GM12878 (cell line): ENCODE results near the gene WWP2. TPM values are rescaled to one million over a fixed set of nuclear protein-coding genes. Genes with fewer than 3 reads are reported as not detected.

Source experiments
- ATAC-seq: fragments of 200-7000 bp; cut with Tn5 transposase; 3 replicates; pipeline ENCODE4 v1.9.1; 2020; ENCODE audit warnings: mild to moderate bottlenecking, moderate library complexity
- BruUV-seq: library from RNA; stranded (reverse); fragments of 400-500 nt; replicated peaks from 2 replicates; lab custom pipeline; 2021; lab: Mats Ljungman, UMichigan
- CTCF ChIA-PET: fragments of 300-600 bp; sonication (Branson Sonifier 250); formaldehyde crosslinking; extraction: SDS; loops from one replicate; lab custom pipeline; 2021; ENCODE audit warnings: inconsistent platforms; lab: Yijun Ruan, JAX
- POLR2A ChIA-PET: fragments of 350-600 bp; formaldehyde crosslinking; extraction: SDS; loops from one replicate; lab custom pipeline; 2021; ENCODE audit warnings: inconsistent platforms; lab: Charles Lee
- RAD21 ChIA-PET: fragments of 300-600 bp; sonication (Branson Sonifier 250); formaldehyde crosslinking; loops from one replicate; lab custom pipeline; 2023; ENCODE audit warnings: antibody characterized with exemption; ENCODE audit not compliant: unreplicated experiment; lab: Charles Lee
- SMC1A ChIA-PET: fragments of 300-600 bp; sonication (Branson Sonifier 250); formaldehyde crosslinking; loops from one replicate; lab custom pipeline; 2023; ENCODE audit not compliant: unreplicated experiment, uncharacterized antibody; lab: Charles Lee
- DNase-seq: peaks from one replicate; pipeline ENCODE4 v3.0.0-alpha.2; 2011; ENCODE audit warnings: low read depth, low spot score
- FAIRE-seq: peaks from 3 replicates; lab custom pipeline; 2011; peaks lifted over from hg19 to GRCh38; lab: Jason Lieb, UNC
- H2AFZ ChIP-seq: 2 replicates; pipeline ENCODE4 v1.6.0; 2011; ENCODE audit warnings: low read depth, low read length, control low read depth; ENCODE audit not compliant: control insufficient read depth
- H3K27ac ChIP-seq: 2 replicates; pipeline ENCODE4 v1.5.1; 2011; ENCODE audit warnings: control low read depth; ENCODE audit not compliant: control insufficient read depth, insufficient read depth
- H3K27me3 ChIP-seq, 2 experiments: replicated peaks in 1 of 2; 2 replicates each; pipeline versions ENCODE4 v1.6.0 to v1.6.1; 2011; ENCODE audit warnings: low read length in 1 of 2; ENCODE audit not compliant: control insufficient read depth in 2 of 2, insufficient read depth in 2 of 2
- H3K36me3 ChIP-seq, 2 experiments: 2 replicates each; pipeline ENCODE4 v1.5.1; 2011; ENCODE audit warnings: low read length in 1 of 2; ENCODE audit not compliant: control insufficient read depth in 2 of 2, insufficient read depth in 2 of 2
- H3K4me1 ChIP-seq: 2 replicates; pipeline ENCODE4 v1.6.1; 2011; ENCODE audit warnings: mild to moderate bottlenecking, low read length, moderate library complexity, mixed read lengths; ENCODE audit not compliant: control insufficient read depth, insufficient read depth
- H3K4me2 ChIP-seq: 2 replicates; pipeline ENCODE4 v1.6.0; 2011; ENCODE audit warnings: control low read depth; ENCODE audit not compliant: control insufficient read depth, insufficient read depth
- H3K4me3 ChIP-seq: fragments of 200-600 bp; sonication (generic); 2 replicates; pipeline ENCODE4 v1.5.1; 2016
- H3K79me2 ChIP-seq: 2 replicates; pipeline ENCODE4 v1.6.0; 2011; ENCODE audit warnings: low read length; ENCODE audit not compliant: control insufficient read depth, insufficient read depth
- H3K9ac ChIP-seq: 2 replicates; pipeline ENCODE4 v1.8.0; 2011; ENCODE audit warnings: low read length, control low read depth, mixed read lengths; ENCODE audit not compliant: control insufficient read depth, insufficient read depth
- H3K9me3 ChIP-seq: replicated peaks from 3 replicates; pipeline ENCODE4 v1.5.1; 2011; ENCODE audit warnings: mild to moderate bottlenecking, low read length; ENCODE audit not compliant: control insufficient read depth, insufficient read depth
- H4K20me1 ChIP-seq: 2 replicates; pipeline ENCODE4 v1.6.0; 2011; ENCODE audit not compliant: control insufficient read depth, insufficient read depth
- GABPA ChIP-seq: IDR thresholded peaks from 2 replicates; pipeline ENCODE4 v1.6.1; 2014; ENCODE audit warnings: antibody characterized with exemption, low read depth, mild to moderate bottlenecking, inconsistent platforms
- HDAC6 ChIP-seq: fragments of 200-600 bp; sonication (generic); IDR thresholded peaks from one replicate; pipeline ENCODE4 v1.8.0; 2017; ENCODE audit warnings: antibody characterized with exemption; ENCODE audit not compliant: unreplicated experiment
- HDGF ChIP-seq: fragments of 450-650 bp; IDR thresholded peaks from 2 replicates; pipeline ENCODE4 v1.6.1; 2016; ENCODE audit warnings: antibody characterized with exemption
- KLF5 ChIP-seq: fragments of 450-650 bp; IDR thresholded peaks from 2 replicates; pipeline ENCODE4 v1.6.1; 2014; ENCODE audit warnings: mild to moderate bottlenecking; ENCODE audit not compliant: partially characterized antibody
- NRF1 ChIP-seq: conservative IDR thresholded peaks from 2 replicates; pipeline ENCODE4 v1.6.1; 2011; ENCODE audit warnings: mild to moderate bottlenecking, low read depth, low read length, improper control_type of control experiment
- RELA ChIP-seq: fragments of 450-650 bp; IDR thresholded peaks from 2 replicates; pipeline ENCODE4 v1.8.0; 2014; ENCODE audit warnings: borderline replicate concordance; ENCODE audit not compliant: partially characterized antibody
- RUNX3 ChIP-seq: IDR thresholded peaks from 2 replicates; pipeline ENCODE4 v1.6.1; 2012; ENCODE audit warnings: low read length, inconsistent platforms
- SPI1 ChIP-seq: IDR thresholded peaks from 2 replicates; pipeline ENCODE4 v1.6.1; 2011; ENCODE audit warnings: low read depth, mild to moderate bottlenecking, low read length, moderate library complexity, borderline replicate concordance; ENCODE audit not compliant: insufficient read depth
- STAT3 ChIP-seq: IDR thresholded peaks from 2 replicates; pipeline ENCODE4 v1.6.1; 2011; ENCODE audit warnings: low read depth, low read length, improper control_type of control experiment
- ZNF384 ChIP-seq: IDR thresholded peaks from 2 replicates; pipeline ENCODE4 v1.6.1; 2012; ENCODE audit warnings: low read depth, mild to moderate bottlenecking, low read length, improper control_type of control experiment, borderline replicate concordance
- WGBS: methylation state at CpG from one replicate; pipeline ENCODE4 v1.1.6; 2016; ENCODE audit warnings: low lambda C conversion rate; ENCODE audit not compliant: insufficient replicate concordance, insufficient coverage; ENCODE audit errors: missing lambda C conversion rate; 5-methylcytosine and 5-hydroxymethylcytosine counted together
- in situ Hi-C: fragments of 300-500 bp; cut with MboI; formaldehyde crosslinking; loops from 9 replicates; pipeline ENCODE4 v1.14.3; 2018; ENCODE audit warnings: mixed read lengths
- intact Hi-C: fragments of 100-400 bp; cut with micrococcal nuclease; formaldehyde crosslinking; loops from one replicate; pipeline ENCODE4 v1.14.2; 2022; ENCODE audit not compliant: unreplicated experiment
- polyA plus RNA-seq, 11 experiments: library from polyadenylated mRNA; depleted of rRNA in 4 of 11; unstranded in 6 of 11; stranded (reverse) in 5 of 11; fragments of >200 nt; fragmentation: Nextera tagmentation in 4 of 11; fragmentation: Illumina TruSeq in 1 of 11; extraction: Ambion mirVana in 4 of 11; extraction: Trizol in 1 of 11; gene quantifications; 1 replicate in 1 of 11; 2 replicates in 10 of 11; pipeline versions ENCODE4 v1.2.1 to v1.2.3, GENCODE V29; 2011 to 2016; ENCODE audit warnings: inconsistent platforms in 2 of 11, missing spikeins in 2 of 11, low read depth in 1 of 11
- total RNA-seq, 4 experiments: library from RNA; depleted of rRNA in 3 of 4; stranded (reverse); fragments of >200 nt in 3 of 4; fragmentation: Illumina TruSeq in 1 of 4; extraction: Trizol in 1 of 4; gene quantifications; 2 replicates each; pipeline versions ENCODE4 v1.2.1 to v1.2.3, GENCODE V29; 2013 to 2021
- TF ChIP-seq, protein P1 (sequence below): fragments of 450-650 bp; IDR thresholded peaks from 2 replicates; pipeline ENCODE4 v1.6.1; 2014; ENCODE audit warnings: mild to moderate bottlenecking
- TF ChIP-seq, protein P2 (sequence below): fragments of 450-650 bp; IDR thresholded peaks from 2 replicates; pipeline ENCODE4 v1.6.1; 2017; ENCODE audit warnings: borderline replicate concordance
- TF ChIP-seq, protein P3 (sequence below): fragments of 450-650 bp; IDR thresholded peaks from 2 replicates; pipeline ENCODE4 v1.6.1; 2017; ENCODE audit warnings: mild to moderate bottlenecking
- TF ChIP-seq, protein P4 (sequence below), 3 experiments: IDR thresholded peaks in 2 of 3; conservative IDR thresholded peaks in 1 of 3; 2 replicates each; pipeline ENCODE4 v1.5.1; 2011; ENCODE audit warnings: low read depth in 3 of 3, low read length in 3 of 3, mild to moderate bottlenecking in 3 of 3, control low read depth in 2 of 3, moderate library complexity in 2 of 3, inconsistent platforms in 1 of 3, mixed read lengths in 1 of 3; ENCODE audit not compliant: control insufficient read depth in 2 of 3, insufficient read depth in 1 of 3; ENCODE audit errors: extremely low read depth in 1 of 3

The WWP2 gene
- total and polyA plus RNA-seq, 10 of the 15 experiments (the other 5 are each of a cell fraction or from before 2014, with no cell fraction given) = 2.8 to 47.0 (median 23.8) TPM

DNA sequence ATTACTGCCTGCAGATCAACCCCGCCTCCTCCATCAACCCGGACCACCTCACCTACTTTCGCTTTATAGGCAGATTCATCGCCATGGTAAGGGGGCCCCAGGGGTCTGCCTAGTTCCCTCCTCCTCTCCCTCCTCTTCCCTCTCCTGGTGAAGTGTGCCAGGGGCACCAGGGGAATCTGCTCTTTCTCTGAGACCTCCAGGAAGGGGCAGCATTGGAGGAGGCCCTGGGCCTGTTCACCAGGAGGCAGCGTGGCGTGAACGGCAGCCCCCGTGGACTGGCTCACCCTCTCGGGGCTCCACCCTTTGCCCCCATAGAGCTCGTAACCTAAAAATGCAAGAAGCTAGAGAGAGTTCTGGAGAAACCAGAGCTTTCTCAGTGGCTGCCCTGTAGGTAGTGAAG is 171.9 kb downstream of the WWP2 start (continued):
- TF ChIP-seq, protein P1, sequence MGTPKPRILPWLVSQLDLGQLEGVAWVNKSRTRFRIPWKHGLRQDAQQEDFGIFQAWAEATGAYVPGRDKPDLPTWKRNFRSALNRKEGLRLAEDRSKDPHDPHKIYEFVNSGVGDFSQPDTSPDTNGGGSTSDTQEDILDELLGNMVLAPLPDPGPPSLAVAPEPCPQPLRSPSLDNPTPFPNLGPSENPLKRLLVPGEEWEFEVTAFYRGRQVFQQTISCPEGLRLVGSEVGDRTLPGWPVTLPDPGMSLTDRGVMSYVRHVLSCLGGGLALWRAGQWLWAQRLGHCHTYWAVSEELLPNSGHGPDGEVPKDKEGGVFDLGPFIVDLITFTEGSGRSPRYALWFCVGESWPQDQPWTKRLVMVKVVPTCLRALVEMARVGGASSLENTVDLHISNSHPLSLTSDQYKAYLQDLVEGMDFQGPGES = no peak
- TF ChIP-seq NRF1 = no peak

DNA sequence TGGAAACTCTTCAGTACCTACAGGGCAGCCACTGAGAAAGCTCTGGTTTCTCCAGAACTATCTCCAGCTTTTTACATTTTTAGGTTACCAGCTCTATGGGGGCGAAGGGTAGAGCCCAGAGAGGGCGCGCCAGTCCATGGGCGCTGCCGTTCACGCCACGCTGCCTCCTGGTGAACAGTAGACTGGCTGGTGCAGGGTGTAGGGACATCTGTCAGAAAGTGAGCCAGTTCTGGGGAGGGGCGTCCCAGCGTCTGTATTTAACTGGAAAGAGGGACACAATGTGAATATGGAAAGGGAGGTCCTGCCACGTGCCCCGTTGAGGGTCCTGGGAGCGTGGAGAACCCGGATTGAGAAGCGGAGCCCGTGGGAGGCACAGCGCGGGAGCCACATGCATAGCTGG is 172.6 kb downstream of the WWP2 start:
- H3K4me1 ChIP-seq = no peaks in the 10 kb centered on the region
- no peaks in the 10 kb centered on the region for H3K79me2 ChIP-seq
- no peak overlapping the region for H3K9ac ChIP-seq
- H2AFZ ChIP-seq = no peak overlapping the region
- H3K27ac ChIP-seq = no peak overlapping the region
- TF ChIP-seq SPI1 = no peak
- TF ChIP-seq HDAC6 = no peak
- no peak for TF ChIP-seq HDGF
- TF ChIP-seq, protein P2, sequence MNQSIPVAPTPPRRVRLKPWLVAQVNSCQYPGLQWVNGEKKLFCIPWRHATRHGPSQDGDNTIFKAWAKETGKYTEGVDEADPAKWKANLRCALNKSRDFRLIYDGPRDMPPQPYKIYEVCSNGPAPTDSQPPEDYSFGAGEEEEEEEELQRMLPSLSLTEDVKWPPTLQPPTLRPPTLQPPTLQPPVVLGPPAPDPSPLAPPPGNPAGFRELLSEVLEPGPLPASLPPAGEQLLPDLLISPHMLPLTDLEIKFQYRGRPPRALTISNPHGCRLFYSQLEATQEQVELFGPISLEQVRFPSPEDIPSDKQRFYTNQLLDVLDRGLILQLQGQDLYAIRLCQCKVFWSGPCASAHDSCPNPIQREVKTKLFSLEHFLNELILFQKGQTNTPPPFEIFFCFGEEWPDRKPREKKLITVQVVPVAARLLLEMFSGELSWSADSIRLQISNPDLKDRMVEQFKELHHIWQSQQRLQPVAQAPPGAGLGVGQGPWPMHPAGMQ = no peak
- TF ChIP-seq, protein P3, sequence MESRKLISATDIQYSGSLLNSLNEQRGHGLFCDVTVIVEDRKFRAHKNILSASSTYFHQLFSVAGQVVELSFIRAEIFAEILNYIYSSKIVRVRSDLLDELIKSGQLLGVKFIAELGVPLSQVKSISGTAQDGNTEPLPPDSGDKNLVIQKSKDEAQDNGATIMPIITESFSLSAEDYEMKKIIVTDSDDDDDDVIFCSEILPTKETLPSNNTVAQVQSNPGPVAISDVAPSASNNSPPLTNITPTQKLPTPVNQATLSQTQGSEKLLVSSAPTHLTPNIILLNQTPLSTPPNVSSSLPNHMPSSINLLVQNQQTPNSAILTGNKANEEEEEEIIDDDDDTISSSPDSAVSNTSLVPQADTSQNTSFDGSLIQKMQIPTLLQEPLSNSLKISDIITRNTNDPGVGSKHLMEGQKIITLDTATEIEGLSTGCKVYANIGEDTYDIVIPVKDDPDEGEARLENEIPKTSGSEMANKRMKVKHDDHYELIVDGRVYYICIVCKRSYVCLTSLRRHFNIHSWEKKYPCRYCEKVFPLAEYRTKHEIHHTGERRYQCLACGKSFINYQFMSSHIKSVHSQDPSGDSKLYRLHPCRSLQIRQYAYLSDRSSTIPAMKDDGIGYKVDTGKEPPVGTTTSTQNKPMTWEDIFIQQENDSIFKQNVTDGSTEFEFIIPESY = no peak
- TF ChIP-seq RUNX3 = no peak
- TF ChIP-seq, protein P4, sequence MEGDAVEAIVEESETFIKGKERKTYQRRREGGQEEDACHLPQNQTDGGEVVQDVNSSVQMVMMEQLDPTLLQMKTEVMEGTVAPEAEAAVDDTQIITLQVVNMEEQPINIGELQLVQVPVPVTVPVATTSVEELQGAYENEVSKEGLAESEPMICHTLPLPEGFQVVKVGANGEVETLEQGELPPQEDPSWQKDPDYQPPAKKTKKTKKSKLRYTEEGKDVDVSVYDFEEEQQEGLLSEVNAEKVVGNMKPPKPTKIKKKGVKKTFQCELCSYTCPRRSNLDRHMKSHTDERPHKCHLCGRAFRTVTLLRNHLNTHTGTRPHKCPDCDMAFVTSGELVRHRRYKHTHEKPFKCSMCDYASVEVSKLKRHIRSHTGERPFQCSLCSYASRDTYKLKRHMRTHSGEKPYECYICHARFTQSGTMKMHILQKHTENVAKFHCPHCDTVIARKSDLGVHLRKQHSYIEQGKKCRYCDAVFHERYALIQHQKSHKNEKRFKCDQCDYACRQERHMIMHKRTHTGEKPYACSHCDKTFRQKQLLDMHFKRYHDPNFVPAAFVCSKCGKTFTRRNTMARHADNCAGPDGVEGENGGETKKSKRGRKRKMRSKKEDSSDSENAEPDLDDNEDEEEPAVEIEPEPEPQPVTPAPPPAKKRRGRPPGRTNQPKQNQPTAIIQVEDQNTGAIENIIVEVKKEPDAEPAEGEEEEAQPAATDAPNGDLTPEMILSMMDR (IDR thresholded peaks at IDR 0.05 in 2 of 3, conservative IDR thresholded peaks at IDR 0.05 in 1 of 3; ENCODE audit: control insufficient read depth in 2 of 3, extremely low read depth in 1 of 3, insufficient read depth in 1 of 3, low read depth in 3 of 3, low read length in 3 of 3) = no peak
- no peak for TF ChIP-seq RELA
- TF ChIP-seq ZNF384 = no peak
- TF ChIP-seq KLF5 = no peak
- TF ChIP-seq GABPA = no peak
- TF ChIP-seq STAT3 = no peak
- TF ChIP-seq, all 136 proteins: peak for 0
- in situ Hi-C loops (no loop called here), intact Hi-C loops (loop anchor here (5.0 kb wide), 1 partner anchor 227 kb away; no protein-coding TSS in a partner anchor)
- peaks cover 6 to 16% of the 10 kb centered on the region in 2 experiments; a peak in 3 of 4 replicates for H3K36me3 ChIP-seq
- WGBS = 99% methylated on average over 14 of the region's 17 CpGs
- no TSS peak for BruUV-seq
- no peak for ATAC-seq
- no peaks in the 10 kb centered on the region; the same call in 1 of the 2 replicates for H4K20me1 ChIP-seq
- no peak overlapping the region for H3K4me2 ChIP-seq
- ChIA-PET CTCF (no interaction called here), RAD21 (no interaction called here), POLR2A (no interaction called here), SMC1A (no interaction called here)
- H3K27me3 ChIP-seq = no peaks in the 10 kb centered on the region
- no peak for FAIRE-seq
- no peak for DNase-seq
- H3K4me3 ChIP-seq = no peak overlapping the region
- no peaks in the 10 kb centered on the region for H3K9me3 ChIP-seq
